ENCODE measurements around the gene RANBP3L.

RANBP3L gene

GRCh38 chr5:36246036-36246800, 55.5 kb downstream of the RANBP3L start:
- POLR2A ChIA-PET (ENCODE audit: low non-redundant PET), result no interaction called here
- CTCF ChIA-PET, result interaction anchor here (0.7 to 1.1 kb wide), 2 partner anchors 20 to 42 kb away, joined by 3 to 4 read pairs; no protein-coding TSS in a partner anchor

DNA sequence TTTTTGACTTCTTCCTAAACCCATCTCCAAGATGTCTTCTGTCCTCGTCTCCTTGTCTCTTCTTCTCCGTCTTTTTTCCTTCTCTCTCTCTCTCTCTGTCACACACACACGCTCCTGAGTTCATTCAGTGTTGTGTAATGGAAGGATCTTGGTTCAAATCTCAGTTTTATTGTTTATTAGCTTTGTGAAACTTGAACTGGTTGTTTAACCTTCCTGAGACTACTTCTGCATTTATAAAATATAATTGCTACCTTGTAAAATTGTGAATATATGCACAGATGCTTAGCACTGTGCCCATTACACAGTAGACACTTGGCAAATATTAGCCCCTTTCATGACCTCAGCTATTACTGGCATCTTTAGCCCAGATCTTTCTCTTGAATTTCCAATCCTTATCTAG, 57.6 kb downstream of the RANBP3L start:
- CTCF ChIA-PET, result no interaction called here
- POLR2A ChIA-PET (ENCODE audit: low non-redundant PET), result no interaction called here
- H3K27ac ChIP-seq, result no peak overlapping the region
- TF ChIP-seq, protein P1, sequence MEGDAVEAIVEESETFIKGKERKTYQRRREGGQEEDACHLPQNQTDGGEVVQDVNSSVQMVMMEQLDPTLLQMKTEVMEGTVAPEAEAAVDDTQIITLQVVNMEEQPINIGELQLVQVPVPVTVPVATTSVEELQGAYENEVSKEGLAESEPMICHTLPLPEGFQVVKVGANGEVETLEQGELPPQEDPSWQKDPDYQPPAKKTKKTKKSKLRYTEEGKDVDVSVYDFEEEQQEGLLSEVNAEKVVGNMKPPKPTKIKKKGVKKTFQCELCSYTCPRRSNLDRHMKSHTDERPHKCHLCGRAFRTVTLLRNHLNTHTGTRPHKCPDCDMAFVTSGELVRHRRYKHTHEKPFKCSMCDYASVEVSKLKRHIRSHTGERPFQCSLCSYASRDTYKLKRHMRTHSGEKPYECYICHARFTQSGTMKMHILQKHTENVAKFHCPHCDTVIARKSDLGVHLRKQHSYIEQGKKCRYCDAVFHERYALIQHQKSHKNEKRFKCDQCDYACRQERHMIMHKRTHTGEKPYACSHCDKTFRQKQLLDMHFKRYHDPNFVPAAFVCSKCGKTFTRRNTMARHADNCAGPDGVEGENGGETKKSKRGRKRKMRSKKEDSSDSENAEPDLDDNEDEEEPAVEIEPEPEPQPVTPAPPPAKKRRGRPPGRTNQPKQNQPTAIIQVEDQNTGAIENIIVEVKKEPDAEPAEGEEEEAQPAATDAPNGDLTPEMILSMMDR (conservative IDR thresholded peaks at IDR 0.05; ENCODE audit: low read depth), result no peak
- no peak for DNase-seq (ENCODE audit: low spot score)

More at GRCh38 chr5:36246036-36246800, 55.5 kb downstream of the RANBP3L start:
- DNase-seq (ENCODE audit: low spot score), result no peak
- H3K27ac ChIP-seq, result no peak overlapping the region
- TF ChIP-seq, protein P1 (conservative IDR thresholded peaks at IDR 0.05; ENCODE audit: low read depth), result no peak

DNA sequence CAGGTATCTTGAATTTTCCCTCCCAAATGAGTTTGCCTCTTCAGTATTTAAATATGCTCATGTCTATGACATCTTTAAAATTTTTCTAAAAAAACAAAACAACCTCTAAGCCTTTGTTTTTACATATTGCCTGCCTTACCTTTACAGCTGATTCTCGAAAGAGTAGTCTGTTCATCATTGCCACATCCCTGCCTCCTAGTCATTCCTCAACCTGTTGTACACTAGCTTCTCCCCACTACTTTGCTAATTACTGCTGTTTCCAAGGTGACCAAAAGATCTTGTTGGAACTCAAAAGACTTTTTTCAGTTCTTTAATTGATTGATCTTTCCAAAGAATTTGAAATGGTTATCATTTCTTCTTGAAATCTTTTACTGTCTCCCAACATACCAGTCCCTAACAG, 58.0 kb downstream of the RANBP3L start:
- CTCF ChIA-PET, result no interaction called here
- no peak overlapping the region for H3K27ac ChIP-seq
- DNase-seq (ENCODE audit: low spot score), result no peak
- POLR2A ChIA-PET (ENCODE audit: low non-redundant PET), result no interaction called here
- TF ChIP-seq, protein P1 (conservative IDR thresholded peaks at IDR 0.05; ENCODE audit: low read depth), result no peak

GRCh38 chr5:36242534-36243485, 58.9 kb downstream of the RANBP3L start:
- H3K27ac ChIP-seq, result peak overlapping the region; percentile 91
- ChIA-PET CTCF (interaction anchor here (0.6 to 1.8 kb wide), 9 partner anchors 12 to 453 kb away, joined by 3 to 13 read pairs (median 5); no protein-coding TSS in a partner anchor), POLR2A (ENCODE audit: low non-redundant PET) (interaction anchor here (0.9 kb wide), 1 partner anchor 66 kb away, joined by 4 read pairs; no protein-coding TSS in a partner anchor)
- TF ChIP-seq, protein P1 (conservative IDR thresholded peaks at IDR 0.05; ENCODE audit: low read depth), result no peak
- no peak for DNase-seq (ENCODE audit: low spot score)

DNA sequence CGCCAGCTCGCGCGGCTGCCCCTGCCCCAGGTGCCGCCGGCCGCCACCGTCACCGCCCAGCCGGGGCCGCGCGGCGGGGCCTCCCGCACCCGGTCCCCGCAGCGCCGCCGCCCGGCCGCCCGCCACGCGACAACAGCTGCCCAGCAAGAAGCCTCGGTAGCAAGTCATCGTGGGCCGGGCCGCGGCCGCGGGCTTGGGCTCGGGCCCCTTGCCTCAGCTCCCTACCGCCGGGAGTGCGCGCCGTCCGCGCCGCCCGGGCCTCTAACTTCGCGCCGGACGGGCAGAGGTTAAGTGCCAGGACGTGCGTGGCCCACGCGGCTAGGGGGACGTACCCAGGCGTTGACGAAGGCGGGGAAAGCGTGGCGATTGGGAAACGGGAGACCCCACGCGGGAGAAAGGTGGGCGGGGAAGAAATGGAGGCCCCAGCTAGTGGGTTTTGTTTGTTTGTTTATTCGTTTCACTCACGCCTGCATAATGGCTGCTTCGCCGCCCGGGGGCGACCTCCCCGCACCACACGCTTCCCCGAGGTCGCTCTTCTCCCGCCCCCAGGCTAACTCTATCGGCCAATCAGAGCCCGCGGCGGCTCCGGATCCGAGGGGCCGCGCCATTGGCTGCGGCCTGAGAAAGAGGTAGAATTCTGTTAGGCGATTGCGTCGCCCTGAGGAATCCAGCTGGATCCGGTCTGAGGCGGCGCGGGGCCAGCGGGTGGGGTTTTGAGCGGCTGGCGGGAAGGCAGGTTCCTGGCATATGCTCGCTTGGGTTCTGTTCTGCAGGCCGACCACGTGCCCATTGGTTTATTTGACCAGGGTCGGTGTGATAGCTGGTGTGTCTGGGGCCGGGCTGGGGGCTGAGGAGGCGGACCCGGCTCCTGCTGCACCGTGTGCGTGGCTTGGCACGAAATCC, 59.8 kb downstream of the RANBP3L start, which contains the start of gene NADK2:
NADK2 (minus strand) TSS at position 295 of the 903 bp plus-strand sequence; CDS start at position 168, 127 bp downstream.
- peak within 1 kb of the TSS; percentile 91 for H3K27ac ChIP-seq
- TF ChIP-seq, protein P1 (conservative IDR thresholded peaks at IDR 0.05; ENCODE audit: low read depth), result peak; percentile 83
- DNase-seq (ENCODE audit: low spot score), result peak; percentile 96
- ChIA-PET CTCF (interaction anchor here (0.7 to 1.8 kb wide), 11 partner anchors 11 to 454 kb away, joined by 3 to 13 read pairs (median 4); no protein-coding TSS in a partner anchor), POLR2A (ENCODE audit: low non-redundant PET) (interaction anchor here (0.6 to 0.9 kb wide), 2 partner anchors 67 to 145 kb away, joined by 3 to 4 read pairs; no protein-coding TSS in a partner anchor)

All from RWPE1 (cell line).